ENCODE data around the gene MTHFSD. TPM values are rescaled to one million over a fixed set of nuclear protein-coding genes. Genes with fewer than 3 reads are reported as not detected.
A peak's percentile ranks its signal among the peaks of the same experiment; 100 is the strongest.

Gene MTHFSD
- total RNA-seq, 3 donors from 2014 or later (not counting 1 experiment from before 2014, with no cell fraction given): 14.3 to 22.0 (median 16.9) TPM

- intact Hi-C loops (cut with micrococcal nuclease): no loop called here
- H3K4me1 Mint-ChIP-seq: peaks cover 5 to 10% of the 10 kb centered on the region in 2 donors
- Histone ChIP-seq H3K4me3 (ENCODE audit: low read length) (peak overlapping the region; percentile 9), H3K9me3 (ENCODE audit: control insufficient read depth, insufficient read depth, low read length) (no peaks in the 10 kb centered on the region), H3K4me1 (ENCODE audit: control insufficient read depth, insufficient read depth, low read length) (peaks cover 12% of the 10 kb centered on the region), H3K36me3 (ENCODE audit: control insufficient read depth, insufficient read depth, low read length) (no peaks in the 10 kb centered on the region), H3K27me3 (ENCODE audit: control insufficient read depth, insufficient read depth, low read length) (peaks cover 23% of the 10 kb centered on the region), H3K27ac (ENCODE audit: low read length) (no peak overlapping the region)
- H3K27ac Mint-ChIP-seq: no peak overlapping the region
- peak in 1 of 2 donors; percentile 59 for DNase-seq
- peaks cover 59 to 66% of the 10 kb centered on the region in 2 donors for H3K27me3 Mint-ChIP-seq (ENCODE audit: low read depth in 2 of 2)
- peak; percentile 15 to 87 (median 73) for ATAC-seq
- 2% methylated on average over 54 of the region's 54 CpGs for WGBS (ENCODE audit: insufficient coverage)
- H3K4me3 Mint-ChIP-seq: peak overlapping the region; percentile 57
- no peaks in the 10 kb centered on the region for H3K9me3 Mint-ChIP-seq
- TF ChIP-seq CTCF (IDR thresholded peaks at IDR 0.05): no peak
- no peaks in the 10 kb centered on the region for H3K36me3 Mint-ChIP-seq
Measured at GRCh38 chr16:86575754-86576557, 20.9 kb upstream of the MTHFSD start.

- no peaks in the 10 kb centered on the region for H3K36me3 Mint-ChIP-seq
- peaks cover 5 to 10% of the 10 kb centered on the region in 2 donors for H3K4me1 Mint-ChIP-seq
- TF ChIP-seq CTCF (IDR thresholded peaks at IDR 0.05): no peak
- H3K27me3 Mint-ChIP-seq (ENCODE audit: low read depth in 2 of 2): peaks cover 60 to 66% of the 10 kb centered on the region in 2 donors
- Histone ChIP-seq H3K9me3 (ENCODE audit: control insufficient read depth, insufficient read depth, low read length) (no peaks in the 10 kb centered on the region), H3K4me3 (ENCODE audit: low read length) (no peak overlapping the region), H3K36me3 (ENCODE audit: control insufficient read depth, insufficient read depth, low read length) (no peaks in the 10 kb centered on the region), H3K27ac (ENCODE audit: low read length) (no peak overlapping the region), H3K27me3 (ENCODE audit: control insufficient read depth, insufficient read depth, low read length) (peaks cover 21% of the 10 kb centered on the region), H3K4me1 (ENCODE audit: control insufficient read depth, insufficient read depth, low read length) (peaks cover 12% of the 10 kb centered on the region)
- WGBS (ENCODE audit: insufficient coverage): 84% methylated on average over 17 of the region's 17 CpGs
- no peaks in the 10 kb centered on the region for H3K9me3 Mint-ChIP-seq
- no peak overlapping the region for H3K4me3 Mint-ChIP-seq
- DNase-seq (no peak), ATAC-seq (no peak)
- intact Hi-C loops (cut with micrococcal nuclease): no loop called here
- no peak overlapping the region for H3K27ac Mint-ChIP-seq
Measured at GRCh38 chr16:86575095-86575685, 20.2 kb upstream of the MTHFSD start.

GRCh38 chr16:86574646-86575045 is 19.6 kb upstream of the MTHFSD start:
- H3K4me3 Mint-ChIP-seq: no peak overlapping the region
- H3K9me3 ChIP-seq (ENCODE audit: control insufficient read depth, insufficient read depth, low read length): no peaks in the 10 kb centered on the region
- TF ChIP-seq CTCF (IDR thresholded peaks at IDR 0.05): no peak
- peaks cover 21% of the 10 kb centered on the region for H3K27me3 ChIP-seq (ENCODE audit: control insufficient read depth, insufficient read depth, low read length)
- H3K4me1 Mint-ChIP-seq: peaks cover 5 to 10% of the 10 kb centered on the region in 2 donors
- no peaks in the 10 kb centered on the region for H3K9me3 Mint-ChIP-seq
- no peak overlapping the region for H3K27ac Mint-ChIP-seq
- WGBS (ENCODE audit: insufficient coverage): 59% methylated on average over 4 of the region's 4 CpGs
- DNase-seq: no peak
- no peak overlapping the region for H3K27ac ChIP-seq (ENCODE audit: low read length)
- no peaks in the 10 kb centered on the region for H3K36me3 ChIP-seq (ENCODE audit: control insufficient read depth, insufficient read depth, low read length)
- peaks cover 12% of the 10 kb centered on the region for H3K4me1 ChIP-seq (ENCODE audit: control insufficient read depth, insufficient read depth, low read length)
- H3K27me3 Mint-ChIP-seq (ENCODE audit: low read depth in 2 of 2): peaks cover 55 to 61% of the 10 kb centered on the region in 2 donors
- no peak overlapping the region for H3K4me3 ChIP-seq (ENCODE audit: low read length)
- ATAC-seq: no peak
- intact Hi-C loops (cut with micrococcal nuclease): no loop called here
- H3K36me3 Mint-ChIP-seq: no peaks in the 10 kb centered on the region
